Activated T-cell treated with anti-CD3 and anti-CD28 coated beads for 1 hour (primary cell): ENCODE data around the gene CANX.

Source experiments
- DNase-seq: peaks from one replicate; pipeline ENCODE4 v3.0.0-alpha.2; 2020; ENCODE audit warnings: low read depth

CANX gene

GRCh38 chr5:179778591-179778990 lies 79.8 kb downstream of the CANX start:
- DNase-seq, result no peak

GRCh38 chr5:179779826-179780225 lies 81.1 kb downstream of the CANX start:
- no peak for DNase-seq

- no peak for DNase-seq
These were observed 81.6 kb downstream of the CANX start for GRCh38 chr5:179780362-179780761.
